Measurements from ENCODE around the gene SH2D3A. TPM values are rescaled to one million over a fixed set of nuclear protein-coding genes. Genes with fewer than 3 reads are reported as not detected.
A peak's percentile ranks its signal among the peaks of the same experiment; 100 is the strongest.

SH2D3A gene
- total and polyA plus RNA-seq, 3 experiments from 2014 or later = 21.3 to 40.6 (median 21.3) TPM

- POLR2A ChIA-PET = interaction anchor here (1.4 kb wide), 1 partner anchor 9 kb away, joined by 3 read pairs; the partner anchor contains the start of gene GPR108
These were observed 38.9 kb downstream of the SH2D3A start for GRCh38 chr19:6728346-6728745.

GRCh38 chr19:6725513-6726231, 41.6 kb downstream of the SH2D3A start:
- Histone ChIP-seq H3K9me3 (ENCODE audit: low read length) (no peaks in the 10 kb centered on the region), H3K27me3 (ENCODE audit: insufficient read depth, low read length, poor library complexity, severe bottlenecking) (no peaks in the 10 kb centered on the region), H3K36me3 (ENCODE audit: insufficient read depth, low read length) (no peaks in the 10 kb centered on the region), H3K4me3 (ENCODE audit: low read length) (no peak overlapping the region), H3K27ac (ENCODE audit: low read depth, low read length) (no peak overlapping the region), H3K4me1 (ENCODE audit: insufficient read depth, low read length) (peaks cover 3% of the 10 kb centered on the region)
- Mint-ChIP-seq H3K36me3 (peaks cover 0 to 6% (median 0%) of the 10 kb centered on the region in 3 donors), H3K27me3 (peaks cover 0 to 1% of the 10 kb centered on the region in 2 donors), H3K4me3 (no peak overlapping the region), H3K9me3 (no peaks in the 10 kb centered on the region), H3K4me1 (peaks cover 9 to 12% (median 10%) of the 10 kb centered on the region in 3 donors), H3K27ac (peak overlapping the region in 1 of 8 donors; percentile 95)
- ChIA-PET POLR2A (no interaction called here), CTCF (no interaction called here)
- DNase-seq = no peak

More at GRCh38 chr19:6728346-6728745, 38.9 kb downstream of the SH2D3A start:
- DNase-seq = no peak
- Histone ChIP-seq H3K36me3 (ENCODE audit: insufficient read depth, low read length) (no peaks in the 10 kb centered on the region), H3K27me3 (ENCODE audit: insufficient read depth, low read length, poor library complexity, severe bottlenecking) (no peaks in the 10 kb centered on the region), H3K4me3 (ENCODE audit: low read length) (no peak overlapping the region), H3K9me3 (ENCODE audit: low read length) (no peaks in the 10 kb centered on the region), H3K27ac (ENCODE audit: low read depth, low read length) (no peak overlapping the region), H3K4me1 (ENCODE audit: insufficient read depth, low read length) (peaks cover 3% of the 10 kb centered on the region)
- CTCF ChIA-PET = interaction anchor here (0.8 to 1.8 kb wide), 3 partner anchors 9 to 211 kb away, joined by 3 to 9 read pairs (median 5); partner anchors contain the start of gene GPR108
- Mint-ChIP-seq H3K4me1 (peaks cover 9 to 12% (median 10%) of the 10 kb centered on the region in 3 donors), H3K9me3 (no peaks in the 10 kb centered on the region), H3K36me3 (peaks cover 4 to 23% (median 4%) of the 10 kb centered on the region in 3 donors), H3K27ac (no peak overlapping the region), H3K4me3 (no peak overlapping the region), H3K27me3 (peaks cover 0 to 1% of the 10 kb centered on the region in 2 donors)

GRCh38 chr19:6724631-6725492, 42.4 kb downstream of the SH2D3A start:
- Histone ChIP-seq H3K9me3 (ENCODE audit: low read length) (no peaks in the 10 kb centered on the region), H3K4me3 (ENCODE audit: low read length) (no peak overlapping the region), H3K36me3 (ENCODE audit: insufficient read depth, low read length) (no peaks in the 10 kb centered on the region), H3K27ac (ENCODE audit: low read depth, low read length) (no peak overlapping the region), H3K27me3 (ENCODE audit: insufficient read depth, low read length, poor library complexity, severe bottlenecking) (no peaks in the 10 kb centered on the region), H3K4me1 (ENCODE audit: insufficient read depth, low read length) (peaks cover 3% of the 10 kb centered on the region)
- Mint-ChIP-seq H3K9me3 (no peaks in the 10 kb centered on the region), H3K36me3 (peaks cover 0 to 4% (median 0%) of the 10 kb centered on the region in 3 donors), H3K4me3 (no peak overlapping the region), H3K27me3 (peaks cover 0 to 1% of the 10 kb centered on the region in 2 donors), H3K4me1 (peaks cover 9 to 12% (median 11%) of the 10 kb centered on the region in 3 donors), H3K27ac (peak overlapping the region in 1 of 8 donors; percentile 91)
- POLR2A ChIA-PET = no interaction called here
- DNase-seq = no peak
- CTCF ChIA-PET = interaction anchor here (2.1 kb wide), 1 partner anchor 138 kb away, joined by 5 read pairs; no protein-coding TSS in a partner anchor

DNA sequence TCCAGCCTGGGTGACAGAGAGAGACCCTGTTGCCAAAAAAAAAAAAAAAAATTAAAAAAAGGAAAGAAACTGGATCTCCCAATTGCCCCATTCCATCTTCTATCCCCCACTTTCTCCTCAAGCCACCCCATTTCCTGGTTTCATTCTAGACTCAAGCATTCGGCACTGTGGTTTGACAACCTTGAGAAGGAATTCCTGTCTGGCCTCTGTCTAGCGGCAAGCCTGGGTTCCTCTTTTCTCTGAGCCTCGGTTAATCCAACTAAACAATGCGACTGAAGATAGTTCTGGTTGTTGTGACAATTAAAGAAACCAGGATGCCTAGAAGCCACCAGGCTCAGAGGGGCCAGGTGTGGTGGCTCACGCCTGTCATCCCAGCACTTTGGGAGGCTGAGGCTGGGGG, 43.5 kb downstream of the SH2D3A start:
- Histone ChIP-seq H3K4me1 (ENCODE audit: insufficient read depth, low read length) (peaks cover 3% of the 10 kb centered on the region), H3K27ac (ENCODE audit: low read depth, low read length) (no peak overlapping the region), H3K36me3 (ENCODE audit: insufficient read depth, low read length) (no peaks in the 10 kb centered on the region), H3K27me3 (ENCODE audit: insufficient read depth, low read length, poor library complexity, severe bottlenecking) (no peaks in the 10 kb centered on the region), H3K9me3 (ENCODE audit: low read length) (no peaks in the 10 kb centered on the region), H3K4me3 (ENCODE audit: low read length) (no peak overlapping the region)
- H3K4me3 Mint-ChIP-seq = no peak overlapping the region
- H3K27me3 Mint-ChIP-seq = peaks cover 0 to 1% of the 10 kb centered on the region in 2 donors
- DNase-seq = peak in 1 of 5 donors; percentile 16
- no peaks in the 10 kb centered on the region for H3K9me3 Mint-ChIP-seq
- H3K4me1 Mint-ChIP-seq = peaks cover 9 to 17% (median 16%) of the 10 kb centered on the region in 3 donors
- H3K36me3 Mint-ChIP-seq = no peaks in the 10 kb centered on the region
- CTCF ChIA-PET = interaction anchor here (2.1 kb wide), 1 partner anchor 139 kb away, joined by 5 read pairs; no protein-coding TSS in a partner anchor
- POLR2A ChIA-PET = no interaction called here
- peak overlapping the region in 5 of 8 donors; percentile 54 to 91 (median 77) for H3K27ac Mint-ChIP-seq

DNA sequence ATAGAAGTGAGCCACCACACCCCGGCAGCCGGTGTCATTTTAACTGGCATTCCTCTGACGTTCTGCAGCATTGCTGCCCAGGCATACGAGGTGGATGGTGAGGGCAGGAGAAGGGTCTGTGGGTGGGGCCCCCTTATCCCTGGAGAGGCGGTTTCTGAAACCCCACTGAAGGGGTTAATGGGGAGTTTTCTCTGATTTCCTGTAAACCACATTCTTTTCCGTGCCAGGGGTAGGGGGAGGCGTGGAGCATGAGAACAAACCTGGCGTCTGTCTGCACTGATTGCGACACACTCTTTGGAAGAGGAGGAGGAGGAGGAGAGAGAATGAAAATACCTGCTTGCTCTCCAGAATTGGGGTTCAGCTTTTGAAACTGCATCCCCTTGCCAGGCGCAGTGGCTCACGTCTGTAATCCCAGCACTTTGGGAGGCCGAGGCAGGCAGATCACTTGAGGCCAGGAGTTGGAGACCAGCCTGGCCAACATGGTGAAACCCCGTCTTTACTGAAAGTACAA, 44.1 kb downstream of the SH2D3A start:
- H3K27ac Mint-ChIP-seq = no peak overlapping the region
- Histone ChIP-seq H3K27me3 (ENCODE audit: insufficient read depth, low read length, poor library complexity, severe bottlenecking) (no peaks in the 10 kb centered on the region), H3K27ac (ENCODE audit: low read depth, low read length) (no peak overlapping the region), H3K4me1 (ENCODE audit: insufficient read depth, low read length) (peaks cover 3% of the 10 kb centered on the region), H3K9me3 (ENCODE audit: low read length) (no peaks in the 10 kb centered on the region), H3K36me3 (ENCODE audit: insufficient read depth, low read length) (no peaks in the 10 kb centered on the region), H3K4me3 (ENCODE audit: low read length) (no peak overlapping the region)
- no peaks in the 10 kb centered on the region for H3K9me3 Mint-ChIP-seq
- ChIA-PET POLR2A (interaction anchor here (0.5 kb wide), 1 partner anchor 8 kb away, joined by 3 read pairs; no protein-coding TSS in a partner anchor), CTCF (interaction anchor here (0.8 to 2.1 kb wide), 3 partner anchors 15 to 140 kb away, joined by 3 to 6 read pairs (median 5); partner anchors contain the start of gene GPR108)
- DNase-seq = no peak
- H3K4me3 Mint-ChIP-seq = no peak overlapping the region
- H3K27me3 Mint-ChIP-seq = peaks cover 0 to 1% of the 10 kb centered on the region in 2 donors
- peaks cover 9 to 17% (median 16%) of the 10 kb centered on the region in 3 donors for H3K4me1 Mint-ChIP-seq
- no peaks in the 10 kb centered on the region for H3K36me3 Mint-ChIP-seq

DNA sequence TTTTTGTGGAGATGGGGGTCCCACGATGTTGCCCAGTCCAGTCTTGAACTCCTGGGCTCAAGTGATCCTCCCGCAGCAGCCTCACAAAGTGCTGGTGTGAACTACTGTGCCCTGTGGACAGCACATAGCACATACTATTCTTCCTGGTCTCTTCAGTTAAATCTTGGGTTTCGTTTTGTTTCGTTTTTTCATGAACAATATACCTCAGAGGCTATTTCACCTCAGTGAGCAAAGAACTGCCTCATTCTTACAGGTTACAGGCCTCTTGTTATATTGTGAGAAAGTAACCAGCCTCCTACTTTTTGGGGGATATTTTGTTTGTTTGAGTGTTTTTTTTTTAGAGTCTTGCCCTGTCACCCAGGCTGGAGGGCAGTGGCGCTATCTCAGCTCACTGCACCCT, 45.5 kb downstream of the SH2D3A start:
- H3K4me3 Mint-ChIP-seq = no peak overlapping the region
- peaks cover 16 to 22% (median 21%) of the 10 kb centered on the region in 3 donors for H3K4me1 Mint-ChIP-seq
- DNase-seq = no peak
- no peak overlapping the region for H3K27ac Mint-ChIP-seq
- H3K36me3 Mint-ChIP-seq = no peaks in the 10 kb centered on the region
- H3K27me3 ChIP-seq (ENCODE audit: insufficient read depth, low read length, poor library complexity, severe bottlenecking) = no peaks in the 10 kb centered on the region
- H3K9me3 ChIP-seq (ENCODE audit: low read length) = no peaks in the 10 kb centered on the region
- no peaks in the 10 kb centered on the region for H3K36me3 ChIP-seq (ENCODE audit: insufficient read depth, low read length)
- ChIA-PET CTCF (no interaction called here), POLR2A (no interaction called here)
- no peaks in the 10 kb centered on the region for H3K9me3 Mint-ChIP-seq
- peaks cover 0 to 1% of the 10 kb centered on the region in 2 donors for H3K27me3 Mint-ChIP-seq
- no peak overlapping the region for H3K4me3 ChIP-seq (ENCODE audit: low read length)
- H3K27ac ChIP-seq (ENCODE audit: low read depth, low read length) = no peak overlapping the region
- H3K4me1 ChIP-seq (ENCODE audit: insufficient read depth, low read length) = peaks cover 3% of the 10 kb centered on the region

GRCh38 chr19:6721138-6721474, 46.1 kb downstream of the SH2D3A start:
- H3K4me3 Mint-ChIP-seq = no peak overlapping the region
- H3K27me3 ChIP-seq (ENCODE audit: insufficient read depth, low read length, poor library complexity, severe bottlenecking) = no peaks in the 10 kb centered on the region
- H3K27me3 Mint-ChIP-seq = peaks cover 0 to 1% of the 10 kb centered on the region in 2 donors
- H3K4me3 ChIP-seq (ENCODE audit: low read length) = no peak overlapping the region
- H3K4me1 ChIP-seq (ENCODE audit: insufficient read depth, low read length) = peaks cover 3% of the 10 kb centered on the region
- peaks cover 16 to 22% (median 21%) of the 10 kb centered on the region in 3 donors for H3K4me1 Mint-ChIP-seq
- H3K9me3 Mint-ChIP-seq = no peaks in the 10 kb centered on the region
- no peaks in the 10 kb centered on the region for H3K9me3 ChIP-seq (ENCODE audit: low read length)
- no peaks in the 10 kb centered on the region for H3K36me3 Mint-ChIP-seq
- H3K27ac ChIP-seq (ENCODE audit: low read depth, low read length) = peak overlapping the region; percentile 4
- CTCF ChIA-PET = no interaction called here
- no peaks in the 10 kb centered on the region for H3K36me3 ChIP-seq (ENCODE audit: insufficient read depth, low read length)
- POLR2A ChIA-PET = no interaction called here
- peak overlapping the region in 1 of 8 donors; percentile 65 for H3K27ac Mint-ChIP-seq
- no peak for DNase-seq

All from CD8-positive, alpha-beta memory T cell (primary cell).